Measurements from ENCODE around the gene ID3. TPM values are rescaled to one million over a fixed set of nuclear protein-coding genes. Genes with fewer than 3 reads are reported as not detected.

Gene ID3
- total RNA-seq, 1 donor from 2014 or later = 205 TPM

DNA sequence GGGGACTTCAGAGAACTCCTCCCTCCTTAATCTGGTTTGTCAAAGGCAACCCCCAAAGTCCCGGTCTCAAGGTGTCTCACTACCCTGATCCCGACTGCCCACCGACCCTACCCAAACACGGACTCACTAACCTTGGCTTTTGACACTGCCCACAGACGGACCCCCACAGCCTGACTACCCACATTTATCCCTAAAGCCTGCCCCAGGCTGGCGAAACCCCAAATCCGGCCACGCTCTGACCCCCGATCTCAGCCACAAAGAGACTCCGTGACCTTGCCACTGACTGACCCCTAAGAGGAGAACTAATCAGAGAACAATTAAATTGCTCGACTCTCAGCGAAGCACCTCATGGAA is 5.2 kb downstream of the ID3 start:
- no peak for ATAC-seq (ENCODE audit: low read depth)
- POLR2A ChIA-PET = interaction anchor here (0.5 to 36.4 kb wide), 12 partner anchors 9 to 210 kb away, joined by 3 to 1151 read pairs (median 12); partner anchors contain the start of genes ASAP3, HNRNPR and RPL11
- intact Hi-C loops (cut with micrococcal nuclease) = loop anchor here (1.0 to 10.0 kb wide), 3 partner anchors 65 to 171 kb away; no protein-coding TSS in a partner anchor
- TF ChIP-seq, protein P1, sequence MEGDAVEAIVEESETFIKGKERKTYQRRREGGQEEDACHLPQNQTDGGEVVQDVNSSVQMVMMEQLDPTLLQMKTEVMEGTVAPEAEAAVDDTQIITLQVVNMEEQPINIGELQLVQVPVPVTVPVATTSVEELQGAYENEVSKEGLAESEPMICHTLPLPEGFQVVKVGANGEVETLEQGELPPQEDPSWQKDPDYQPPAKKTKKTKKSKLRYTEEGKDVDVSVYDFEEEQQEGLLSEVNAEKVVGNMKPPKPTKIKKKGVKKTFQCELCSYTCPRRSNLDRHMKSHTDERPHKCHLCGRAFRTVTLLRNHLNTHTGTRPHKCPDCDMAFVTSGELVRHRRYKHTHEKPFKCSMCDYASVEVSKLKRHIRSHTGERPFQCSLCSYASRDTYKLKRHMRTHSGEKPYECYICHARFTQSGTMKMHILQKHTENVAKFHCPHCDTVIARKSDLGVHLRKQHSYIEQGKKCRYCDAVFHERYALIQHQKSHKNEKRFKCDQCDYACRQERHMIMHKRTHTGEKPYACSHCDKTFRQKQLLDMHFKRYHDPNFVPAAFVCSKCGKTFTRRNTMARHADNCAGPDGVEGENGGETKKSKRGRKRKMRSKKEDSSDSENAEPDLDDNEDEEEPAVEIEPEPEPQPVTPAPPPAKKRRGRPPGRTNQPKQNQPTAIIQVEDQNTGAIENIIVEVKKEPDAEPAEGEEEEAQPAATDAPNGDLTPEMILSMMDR (IDR thresholded peaks at IDR 0.05) = no peak
- Mint-ChIP-seq H3K27ac (peak overlapping the region; percentile 96), H3K9me3 (no peaks in the 10 kb centered on the region), H3K4me1 (peaks cover 57% of the 10 kb centered on the region), H3K27me3 (no peaks in the 10 kb centered on the region), H3K36me3 (ENCODE audit: low read depth) (peaks cover 24% of the 10 kb centered on the region), H3K4me3 (peak overlapping the region; percentile 92)
- CTCF ChIA-PET = interaction anchor here (1.0 to 31.5 kb wide), 11 partner anchors 9 to 81 kb away, joined by 3 to 872 read pairs (median 6); no protein-coding TSS in a partner anchor
- no peak for DNase-seq

DNA sequence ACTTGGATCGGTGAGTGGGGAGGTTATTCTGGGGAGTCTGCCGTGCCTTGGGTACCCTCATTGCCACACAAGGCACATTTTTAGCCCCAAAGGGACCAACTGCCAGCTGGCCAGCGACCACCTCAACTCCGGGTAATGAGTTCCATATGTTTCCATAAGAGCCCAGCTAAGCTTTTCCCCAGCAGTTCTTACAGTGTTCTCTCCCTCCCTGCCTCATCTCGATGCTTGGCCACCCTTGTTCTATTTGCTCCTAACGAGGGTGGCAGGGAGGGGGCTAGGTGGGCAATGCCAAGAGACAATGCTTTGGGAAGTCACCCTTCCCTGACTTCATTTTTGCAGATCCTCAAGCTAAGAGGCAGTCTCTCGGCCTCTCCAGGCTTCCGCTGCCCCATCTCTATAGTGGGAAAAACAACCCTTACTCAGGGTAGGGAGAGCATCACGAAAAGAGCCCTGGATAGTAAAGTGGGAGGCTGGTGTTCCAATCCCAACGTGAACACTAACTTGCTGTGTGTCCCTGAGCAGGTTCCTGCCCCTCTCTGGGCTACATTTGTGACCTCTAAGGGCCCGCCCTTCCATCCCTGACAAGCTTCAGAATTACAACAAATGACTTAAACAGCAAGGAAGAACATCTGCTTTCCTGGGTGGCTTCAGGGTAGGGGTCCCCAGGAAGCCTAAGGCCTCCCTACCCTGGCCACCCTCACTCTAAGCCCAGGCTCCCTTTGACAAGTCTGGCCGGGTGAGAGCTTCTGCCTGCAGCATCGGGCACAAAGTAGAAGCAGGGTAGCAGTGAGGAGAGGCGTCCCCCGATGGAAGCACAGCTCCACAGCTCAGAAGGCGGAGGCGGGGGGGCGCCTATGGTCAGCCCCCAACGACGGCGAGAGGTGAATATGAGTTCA is 5.8 kb downstream of the ID3 start:
- peaks cover 63% of the 10 kb centered on the region for H3K4me1 Mint-ChIP-seq

DNA sequence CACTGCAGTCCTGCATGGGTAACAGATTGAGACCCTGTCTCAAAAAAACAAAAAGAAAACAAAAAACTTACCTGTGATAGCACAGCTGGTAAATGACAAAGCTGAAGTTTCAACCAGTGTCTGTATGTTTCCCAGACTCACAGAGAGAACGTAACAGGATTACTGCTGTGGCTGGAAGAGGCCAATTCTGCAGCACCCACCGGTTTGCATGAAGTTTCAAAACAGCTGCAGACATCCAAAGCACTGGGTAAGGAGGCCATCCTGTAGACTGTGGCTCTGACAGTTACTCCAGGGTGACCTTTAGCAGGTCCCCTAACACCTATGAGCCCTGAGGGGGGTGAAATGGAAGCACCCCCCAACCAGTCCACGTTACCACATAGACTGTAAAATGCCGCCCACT is 7.5 kb downstream of the ID3 start:
- Mint-ChIP-seq H3K27me3 (no peaks in the 10 kb centered on the region), H3K27ac (peak overlapping the region; percentile 41), H3K9me3 (no peaks in the 10 kb centered on the region), H3K4me3 (no peak overlapping the region), H3K4me1 (peaks cover 53% of the 10 kb centered on the region), H3K36me3 (ENCODE audit: low read depth) (peaks cover 3% of the 10 kb centered on the region)
- intact Hi-C loops (cut with micrococcal nuclease) = loop anchor here (10.0 kb wide), 1 partner anchor 173 kb away; no protein-coding TSS in a partner anchor
- DNase-seq (no peak), ATAC-seq (ENCODE audit: low read depth) (no peak)
- ChIA-PET CTCF (interaction anchor here (1.3 to 31.5 kb wide), 3 partner anchors 12 to 192 kb away, joined by 3 to 872 read pairs (median 6); no protein-coding TSS in a partner anchor), POLR2A (interaction anchor here (2.5 to 36.4 kb wide), 4 partner anchors 22 to 79 kb away, joined by 8 to 1151 read pairs (median 480); no protein-coding TSS in a partner anchor)
- TF ChIP-seq, protein P1 (IDR thresholded peaks at IDR 0.05) = no peak

More for the DNA sequence above, 5.8 kb downstream of the ID3 start:
- H3K27me3 Mint-ChIP-seq = no peaks in the 10 kb centered on the region
- no peak for ATAC-seq (ENCODE audit: low read depth)
- H3K9me3 Mint-ChIP-seq = no peaks in the 10 kb centered on the region
- peak overlapping the region; percentile 92 for H3K4me3 Mint-ChIP-seq
- ChIA-PET POLR2A (interaction anchor here (1.4 to 36.4 kb wide), 7 partner anchors 20 to 176 kb away, joined by 4 to 1151 read pairs (median 185); partner anchors contain the start of gene ASAP3), CTCF (interaction anchor here (0.8 to 31.5 kb wide), 7 partner anchors 8 to 191 kb away, joined by 3 to 872 read pairs (median 4); no protein-coding TSS in a partner anchor)
- TF ChIP-seq, protein P1 (IDR thresholded peaks at IDR 0.05) = no peak
- DNase-seq = no peak
- H3K27ac Mint-ChIP-seq = peak overlapping the region; percentile 96
- intact Hi-C loops (cut with micrococcal nuclease) = loop anchor here (1.0 to 10.0 kb wide), 3 partner anchors 66 to 171 kb away; no protein-coding TSS in a partner anchor
- H3K36me3 Mint-ChIP-seq (ENCODE audit: low read depth) = peaks cover 19% of the 10 kb centered on the region

DNA sequence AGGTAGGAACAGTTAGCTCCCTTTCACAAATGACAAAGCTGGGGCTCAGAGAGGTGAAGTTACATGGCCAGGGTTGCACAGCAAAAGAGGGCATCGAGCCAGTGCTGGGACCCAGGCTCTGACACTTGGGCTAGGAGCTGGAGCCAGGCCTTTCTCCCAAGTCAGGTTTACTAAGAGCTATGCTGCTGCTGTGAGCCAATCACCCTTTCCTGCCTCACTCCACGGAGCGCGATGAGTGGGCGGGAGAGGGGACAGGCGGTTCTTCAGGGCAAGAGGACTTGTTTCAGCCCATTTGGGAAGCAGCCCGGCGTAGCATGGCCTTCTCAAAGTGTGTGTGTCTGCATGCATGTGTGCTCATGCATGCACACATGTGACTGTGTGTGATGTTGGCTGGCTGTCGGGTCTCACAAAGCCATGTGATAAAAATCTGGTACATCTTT is 10.6 kb downstream of the ID3 start:
- Mint-ChIP-seq H3K4me3 (no peak overlapping the region), H3K27ac (peak overlapping the region; percentile 75), H3K36me3 (ENCODE audit: low read depth) (no peaks in the 10 kb centered on the region), H3K4me1 (peaks cover 38% of the 10 kb centered on the region), H3K27me3 (no peaks in the 10 kb centered on the region), H3K9me3 (no peaks in the 10 kb centered on the region)
- ChIA-PET CTCF (interaction anchor here (0.8 to 31.5 kb wide), 7 partner anchors 9 to 87 kb away, joined by 3 to 872 read pairs (median 3); partner anchors contain the start of gene ID3), POLR2A (interaction anchor here (0.6 to 36.4 kb wide), 5 partner anchors 10 to 373 kb away, joined by 4 to 1151 read pairs (median 23); partner anchors contain the start of gene ID3)
- DNase-seq = no peak
- intact Hi-C loops (cut with micrococcal nuclease) = no loop called here
- peak; percentile 67 for ATAC-seq (ENCODE audit: low read depth)
- TF ChIP-seq, protein P1 (IDR thresholded peaks at IDR 0.05) = no peak

Measured in activated B cell treated with CpG ODN at 0.5 μM for 24 hours (primary cell).